ENCODE data around the gene IGF2. TPM values are rescaled to one million over a fixed set of nuclear protein-coding genes. Genes with fewer than 3 reads are reported as not detected.

Gene IGF2
- total and polyA plus RNA-seq, 10 of the 15 experiments (the other 5 are each of a cell fraction or from before 2014, with no cell fraction given), result 0.41 TPM; not detected in 9

- Histone ChIP-seq H3K4me1 (ENCODE audit: control insufficient read depth, insufficient read depth, low read length) (no peaks in the 10 kb centered on the region), H3K27me3 (replicated peaks in 1 of 2; ENCODE audit: control insufficient read depth in 2 of 2, insufficient read depth in 2 of 2, low read length in 1 of 2) (no peaks in the 10 kb centered on the region), H2AFZ (ENCODE audit: control insufficient read depth, low read depth, low read length) (no peak overlapping the region), H4K20me1 (ENCODE audit: control insufficient read depth, insufficient read depth) (no peaks in the 10 kb centered on the region; the same call in 1 of the 2 replicates), H3K36me3 (ENCODE audit: control insufficient read depth in 2 of 2, insufficient read depth in 2 of 2, low read length in 1 of 2) (no peaks in the 10 kb centered on the region), H3K4me2 (ENCODE audit: control insufficient read depth, insufficient read depth) (no peak overlapping the region), H3K79me2 (ENCODE audit: control insufficient read depth, insufficient read depth, low read length) (no peaks in the 10 kb centered on the region), H3K4me3 (no peak overlapping the region), H3K27ac (ENCODE audit: control insufficient read depth, insufficient read depth) (no peak overlapping the region), H3K9me3 (replicated peaks; ENCODE audit: control insufficient read depth, insufficient read depth, low read length) (no peaks in the 10 kb centered on the region), H3K9ac (ENCODE audit: control insufficient read depth, insufficient read depth, low read length) (no peak overlapping the region)
- ChIA-PET POLR2A (no interaction called here), CTCF (interaction anchor here (0.6 kb wide), 1 partner anchor 1027 kb away, joined by 3 read pairs; no protein-coding TSS in a partner anchor), SMC1A (ENCODE audit: uncharacterized antibody, unreplicated experiment) (no interaction called here), RAD21 (ENCODE audit: unreplicated experiment) (no interaction called here)
- intact Hi-C loops (cut with micrococcal nuclease; ENCODE audit: unreplicated experiment) (no loop called here), in situ Hi-C loops (cut with MboI) (no loop called here)
- no TSS peak for BruUV-seq (replicated peaks)
- FAIRE-seq, result no peak
- no peak for DNase-seq (ENCODE audit: low read depth, low spot score)
- WGBS (ENCODE audit: insufficient coverage, insufficient replicate concordance, low lambda C conversion rate, missing lambda C conversion rate), result 44% methylated on average over 23 of the region's 25 CpGs
- no peak for ATAC-seq
- TF ChIP-seq NFYB (IDR thresholded peaks at IDR 0.05; ENCODE audit: insufficient read depth, low read depth, low read length) (no peak), ZNF384 (IDR thresholded peaks at IDR 0.05; ENCODE audit: borderline replicate concordance, low read depth, low read length) (no peak), NBN (IDR thresholded peaks at IDR 0.05) (no peak), CUX1 (IDR thresholded peaks at IDR 0.05; ENCODE audit: insufficient replicate concordance, low read depth, low read length) (no peak), IKZF1 (conservative IDR thresholded peaks at IDR 0.05) (no peak), RB1 (IDR thresholded peaks at IDR 0.05; ENCODE audit: borderline replicate concordance) (no peak), SMC3 (IDR thresholded peaks at IDR 0.05; ENCODE audit: borderline replicate concordance, low read length) (no peak), HDGF (IDR thresholded peaks at IDR 0.05) (no peak), IRF3 (IDR thresholded peaks at IDR 0.05) (no peak), HSF1 (IDR thresholded peaks at IDR 0.05; ENCODE audit: low read depth, low read length) (no peak), SREBF2 (IDR thresholded peaks at IDR 0.05; ENCODE audit: low read length) (no peak), ELK1 (IDR thresholded peaks at IDR 0.05; ENCODE audit: low read depth, low read length) (no peak), HCFC1 (IDR thresholded peaks at IDR 0.05; ENCODE audit: low read length) (no peak), CHD2 (IDR thresholded peaks at IDR 0.05; ENCODE audit: borderline replicate concordance, low read depth, low read length) (no peak), SUZ12 (IDR thresholded peaks at IDR 0.05; ENCODE audit: unreplicated experiment) (no peak), SMAD5 (IDR thresholded peaks at IDR 0.05; ENCODE audit: low read depth) (no peak)
Measured at GRCh38 chr11:2100361-2101170, 38.6 kb downstream of the IGF2 start.

Measured in GM12878 (cell line).